ENCODE results near the gene AQP9. TPM values are rescaled to one million over a fixed set of nuclear protein-coding genes. Genes with fewer than 3 reads are reported as not detected.

AQP9 gene
- total RNA-seq, 4 donors from 2014 or later, result 2.1 to 119 (median 3.5) TPM

DNA sequence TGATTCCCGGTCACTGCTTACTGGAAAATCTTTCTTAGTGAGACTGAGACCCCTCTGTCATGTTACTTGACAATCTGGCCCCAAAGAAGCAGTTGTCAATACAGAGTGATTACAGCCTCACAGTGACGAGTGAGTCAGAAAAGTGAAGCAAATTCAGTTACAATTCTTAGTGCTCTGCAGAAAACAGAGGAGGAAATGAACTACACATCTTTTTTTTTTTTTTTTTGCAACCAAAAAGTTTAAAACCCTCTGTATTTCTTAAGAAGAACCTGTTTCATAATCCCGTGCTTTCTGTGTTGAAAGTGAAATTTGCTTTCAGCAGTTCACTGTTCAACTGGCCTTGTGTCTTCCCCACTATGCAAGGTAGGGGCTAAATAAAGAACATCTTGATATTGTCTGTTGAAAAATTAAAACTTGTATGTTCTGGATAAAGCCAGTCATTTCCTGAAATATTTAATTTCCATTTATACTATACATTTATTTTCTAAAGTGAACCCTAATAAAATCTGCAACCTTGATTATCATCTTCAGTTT is 1.9 kb downstream of the AQP9 start:
- TF ChIP-seq, protein P1, sequence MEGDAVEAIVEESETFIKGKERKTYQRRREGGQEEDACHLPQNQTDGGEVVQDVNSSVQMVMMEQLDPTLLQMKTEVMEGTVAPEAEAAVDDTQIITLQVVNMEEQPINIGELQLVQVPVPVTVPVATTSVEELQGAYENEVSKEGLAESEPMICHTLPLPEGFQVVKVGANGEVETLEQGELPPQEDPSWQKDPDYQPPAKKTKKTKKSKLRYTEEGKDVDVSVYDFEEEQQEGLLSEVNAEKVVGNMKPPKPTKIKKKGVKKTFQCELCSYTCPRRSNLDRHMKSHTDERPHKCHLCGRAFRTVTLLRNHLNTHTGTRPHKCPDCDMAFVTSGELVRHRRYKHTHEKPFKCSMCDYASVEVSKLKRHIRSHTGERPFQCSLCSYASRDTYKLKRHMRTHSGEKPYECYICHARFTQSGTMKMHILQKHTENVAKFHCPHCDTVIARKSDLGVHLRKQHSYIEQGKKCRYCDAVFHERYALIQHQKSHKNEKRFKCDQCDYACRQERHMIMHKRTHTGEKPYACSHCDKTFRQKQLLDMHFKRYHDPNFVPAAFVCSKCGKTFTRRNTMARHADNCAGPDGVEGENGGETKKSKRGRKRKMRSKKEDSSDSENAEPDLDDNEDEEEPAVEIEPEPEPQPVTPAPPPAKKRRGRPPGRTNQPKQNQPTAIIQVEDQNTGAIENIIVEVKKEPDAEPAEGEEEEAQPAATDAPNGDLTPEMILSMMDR (IDR thresholded peaks at IDR 0.05; ENCODE audit: low read depth), result no peak

GRCh38 chr15:58141894-58142293 is 3.7 kb downstream of the AQP9 start:
- TF ChIP-seq, protein P1 (IDR thresholded peaks at IDR 0.05; ENCODE audit: low read depth), result no peak

DNA sequence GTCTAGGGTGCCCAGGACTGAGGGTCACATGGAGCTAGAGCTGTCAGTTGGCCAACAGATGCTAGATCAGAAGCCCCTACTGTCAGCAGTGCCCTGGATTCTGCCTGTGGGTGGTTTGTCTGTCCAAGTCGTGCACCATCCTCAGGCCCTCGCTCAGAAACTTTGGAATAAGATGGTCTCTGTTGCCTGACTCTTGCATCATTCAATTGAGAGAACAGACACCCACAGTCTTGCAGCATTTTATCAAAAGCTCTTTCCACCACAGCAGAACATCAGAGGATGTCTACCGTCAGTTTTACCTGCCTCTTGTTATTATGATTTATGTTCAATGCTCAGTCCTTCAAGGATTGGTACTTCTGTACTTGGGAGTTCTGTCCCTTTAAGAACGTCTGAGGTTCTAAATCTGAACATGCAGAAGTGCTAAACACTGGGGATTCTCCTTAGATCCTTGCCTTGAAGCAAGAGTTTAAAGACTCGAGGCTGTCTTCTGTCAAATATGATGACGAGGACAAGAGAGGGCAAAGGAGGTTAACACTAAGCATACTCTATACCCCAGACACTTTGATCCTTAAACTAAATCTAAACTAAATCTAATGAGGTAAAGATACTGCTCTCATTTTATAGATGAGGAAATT is 4.8 kb downstream of the AQP9 start:
- TF ChIP-seq, protein P1 (IDR thresholded peaks at IDR 0.05; ENCODE audit: low read depth), result no peak

DNA sequence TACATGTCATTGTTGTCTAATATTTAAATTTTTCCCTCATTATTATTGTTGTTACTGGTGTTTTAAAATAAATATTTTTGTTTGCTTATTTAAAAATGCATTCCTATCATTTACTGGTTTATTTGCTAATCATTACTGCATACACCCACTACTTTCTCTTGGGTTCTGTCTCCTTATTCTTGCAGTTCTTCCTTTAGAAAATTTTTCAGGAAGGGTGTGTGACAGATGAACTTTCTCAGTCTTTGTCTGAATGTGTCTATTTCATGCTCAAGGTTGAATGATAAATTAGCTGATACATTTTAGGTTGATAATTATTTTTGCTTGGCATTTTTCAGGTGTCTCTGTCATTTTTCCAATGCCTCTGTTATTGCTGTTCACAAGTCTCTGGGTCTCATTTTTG is 7.4 kb downstream of the AQP9 start:
- TF ChIP-seq, protein P1 (IDR thresholded peaks at IDR 0.05; ENCODE audit: low read depth), result no peak

DNA sequence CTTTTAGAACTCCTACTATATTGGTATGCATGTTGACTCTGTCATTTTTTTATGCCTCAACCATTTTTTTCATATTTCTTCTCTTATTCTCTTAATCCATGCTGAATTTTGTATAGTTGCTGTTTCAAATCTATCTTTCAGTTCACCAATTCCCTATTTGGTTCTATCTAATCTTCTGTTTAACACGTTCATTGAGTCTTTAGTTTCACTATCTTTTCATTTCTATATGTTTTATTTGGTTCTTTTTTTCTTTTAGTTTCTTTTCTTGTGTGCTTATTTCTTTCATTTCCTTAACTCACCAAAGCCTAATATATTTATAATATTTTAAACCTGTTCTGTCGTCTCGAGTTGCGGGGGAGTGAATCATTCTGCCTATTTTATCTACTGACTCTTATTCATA is 8.0 kb downstream of the AQP9 start:
- TF ChIP-seq, protein P1 (IDR thresholded peaks at IDR 0.05; ENCODE audit: low read depth), result no peak

DNA sequence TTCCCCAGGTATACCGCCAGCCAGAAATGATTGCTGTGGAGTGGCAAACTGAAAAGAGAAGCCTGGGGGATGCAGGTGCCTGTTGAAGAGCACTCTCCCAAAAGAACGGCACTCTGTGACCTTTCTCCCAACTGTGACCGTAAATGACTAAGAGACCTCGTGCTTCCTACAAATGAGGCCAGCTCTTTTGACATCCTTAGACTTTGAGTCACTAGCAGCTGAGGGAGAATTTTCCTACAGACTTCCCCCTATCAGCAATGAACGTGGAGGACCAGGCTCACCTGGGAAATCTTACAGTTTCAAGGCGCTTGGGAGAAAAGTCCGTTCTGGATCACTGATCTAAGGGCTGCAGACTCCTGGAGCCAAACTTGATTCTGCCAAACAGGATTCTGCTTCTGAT is 8.6 kb downstream of the AQP9 start:
- TF ChIP-seq, protein P1 (IDR thresholded peaks at IDR 0.05; ENCODE audit: low read depth), result no peak

DNA sequence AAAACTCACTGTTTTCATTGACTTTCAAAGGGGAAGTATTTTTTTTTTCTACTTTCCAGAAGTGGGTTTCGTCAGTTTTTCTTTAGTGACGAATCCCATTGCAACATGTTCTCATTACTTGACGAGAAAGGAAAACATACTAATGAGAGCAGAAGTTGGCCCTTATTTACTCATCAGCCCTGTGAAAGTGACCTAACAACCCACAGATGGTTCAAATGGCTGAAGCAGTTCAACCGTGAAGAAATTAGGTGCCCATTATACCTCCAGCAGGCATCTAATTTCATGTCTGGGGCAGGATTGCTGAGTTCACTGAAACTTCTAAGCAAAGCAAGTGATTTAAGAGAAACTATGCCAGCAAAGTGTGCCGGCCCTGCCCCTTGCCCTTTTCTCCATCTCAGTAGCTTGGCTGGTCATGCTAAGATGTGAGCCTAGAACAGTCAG is 9.0 kb downstream of the AQP9 start:
- TF ChIP-seq, protein P1 (IDR thresholded peaks at IDR 0.05; ENCODE audit: low read depth), result no peak
